Measurements from ENCODE around the gene ARID5A. TPM values are rescaled to one million over a fixed set of nuclear protein-coding genes. Genes with fewer than 3 reads are reported as not detected.
A peak's percentile ranks its signal among the peaks of the same experiment; 100 is the strongest.

ARID5A gene
- total RNA-seq, 1 donor from 2014 or later, result 16.4 TPM

DNA sequence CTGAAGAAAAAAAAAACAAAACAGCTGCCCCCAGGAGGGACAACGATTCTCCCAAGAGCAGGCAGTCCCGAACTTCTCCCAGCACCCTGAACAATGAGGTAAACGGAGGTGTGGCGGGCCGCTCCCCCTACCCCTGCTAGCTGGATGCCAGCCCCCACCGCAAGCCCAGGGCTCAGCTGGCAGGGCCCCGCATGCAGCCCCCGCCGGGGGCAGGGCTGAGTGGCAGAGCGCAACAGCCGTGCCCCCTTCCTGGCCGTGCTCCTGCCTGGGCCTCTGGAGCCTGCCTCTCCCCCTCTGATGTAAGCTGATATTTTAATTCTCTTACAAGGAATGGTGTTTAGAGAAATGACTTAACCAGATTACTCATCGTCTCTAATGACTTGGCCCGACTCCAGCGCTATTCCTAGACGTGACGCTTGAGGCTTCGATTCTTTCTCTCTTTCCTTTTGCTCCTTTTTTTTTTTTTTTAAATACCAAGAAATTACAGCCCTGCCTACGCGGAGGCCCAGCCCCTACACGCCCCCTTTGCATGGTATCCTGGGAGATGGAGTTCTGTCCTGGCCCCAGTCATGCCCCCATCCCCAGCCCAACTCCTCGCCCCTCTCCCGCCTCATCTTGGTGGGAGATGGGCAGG is 4.6 kb upstream of the ARID5A start:
- no peak overlapping the region for H3K27ac Mint-ChIP-seq (ENCODE audit: unreplicated experiment)
- TF ChIP-seq, protein P1, sequence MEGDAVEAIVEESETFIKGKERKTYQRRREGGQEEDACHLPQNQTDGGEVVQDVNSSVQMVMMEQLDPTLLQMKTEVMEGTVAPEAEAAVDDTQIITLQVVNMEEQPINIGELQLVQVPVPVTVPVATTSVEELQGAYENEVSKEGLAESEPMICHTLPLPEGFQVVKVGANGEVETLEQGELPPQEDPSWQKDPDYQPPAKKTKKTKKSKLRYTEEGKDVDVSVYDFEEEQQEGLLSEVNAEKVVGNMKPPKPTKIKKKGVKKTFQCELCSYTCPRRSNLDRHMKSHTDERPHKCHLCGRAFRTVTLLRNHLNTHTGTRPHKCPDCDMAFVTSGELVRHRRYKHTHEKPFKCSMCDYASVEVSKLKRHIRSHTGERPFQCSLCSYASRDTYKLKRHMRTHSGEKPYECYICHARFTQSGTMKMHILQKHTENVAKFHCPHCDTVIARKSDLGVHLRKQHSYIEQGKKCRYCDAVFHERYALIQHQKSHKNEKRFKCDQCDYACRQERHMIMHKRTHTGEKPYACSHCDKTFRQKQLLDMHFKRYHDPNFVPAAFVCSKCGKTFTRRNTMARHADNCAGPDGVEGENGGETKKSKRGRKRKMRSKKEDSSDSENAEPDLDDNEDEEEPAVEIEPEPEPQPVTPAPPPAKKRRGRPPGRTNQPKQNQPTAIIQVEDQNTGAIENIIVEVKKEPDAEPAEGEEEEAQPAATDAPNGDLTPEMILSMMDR (IDR thresholded peaks at IDR 0.05; ENCODE audit: unreplicated experiment), result no peak
- peaks cover 1% of the 10 kb centered on the region for H3K27me3 Mint-ChIP-seq (ENCODE audit: unreplicated experiment)
- H3K4me1 Mint-ChIP-seq (ENCODE audit: unreplicated experiment), result peaks cover 16% of the 10 kb centered on the region
- peak overlapping the region; percentile 88 for H3K4me3 Mint-ChIP-seq (ENCODE audit: unreplicated experiment)
- no peaks in the 10 kb centered on the region for H3K36me3 Mint-ChIP-seq (ENCODE audit: low read depth, unreplicated experiment)
- peak; percentile 48 for DNase-seq (ENCODE audit: low spot score)
- H3K9me3 Mint-ChIP-seq (ENCODE audit: unreplicated experiment), result no peaks in the 10 kb centered on the region

DNA sequence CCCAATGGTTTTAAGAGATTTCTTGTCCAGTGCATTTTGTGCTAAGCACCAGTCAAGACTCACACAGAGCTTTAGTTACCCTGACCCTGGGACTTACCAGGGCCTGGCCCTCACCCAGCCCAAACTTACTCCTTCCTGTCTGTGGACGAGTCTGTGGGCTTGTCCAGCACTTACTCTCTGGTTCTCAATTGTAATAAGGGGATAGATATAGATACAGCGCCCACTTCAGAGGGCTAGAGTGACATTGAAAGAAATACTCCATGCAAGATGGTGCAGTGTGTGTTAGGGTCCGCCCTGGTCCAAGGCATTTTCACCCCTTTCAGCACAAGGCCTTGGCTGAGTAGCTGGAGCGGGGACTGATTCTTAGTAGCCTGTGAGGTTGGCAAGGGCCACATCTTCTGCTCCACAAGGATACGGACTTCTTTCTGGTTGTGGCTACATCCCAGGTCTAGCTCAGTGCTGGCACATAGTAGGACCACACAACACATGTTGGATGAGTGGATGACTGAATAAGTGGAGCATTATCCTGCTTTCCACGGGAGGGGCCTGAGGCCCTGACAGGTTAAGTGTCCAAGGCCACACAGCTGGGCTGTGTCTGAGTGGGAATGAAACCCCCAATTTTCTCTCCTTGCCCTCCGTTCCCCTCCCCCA is 3.8 kb upstream of the ARID5A start:
- TF ChIP-seq, protein P1 (IDR thresholded peaks at IDR 0.05; ENCODE audit: unreplicated experiment), result no peak
- no peaks in the 10 kb centered on the region for H3K36me3 Mint-ChIP-seq (ENCODE audit: low read depth, unreplicated experiment)
- H3K27me3 Mint-ChIP-seq (ENCODE audit: unreplicated experiment), result peaks cover 1% of the 10 kb centered on the region
- H3K9me3 Mint-ChIP-seq (ENCODE audit: unreplicated experiment), result no peaks in the 10 kb centered on the region
- no peak overlapping the region for H3K4me3 Mint-ChIP-seq (ENCODE audit: unreplicated experiment)
- peaks cover 16% of the 10 kb centered on the region for H3K4me1 Mint-ChIP-seq (ENCODE audit: unreplicated experiment)
- no peak overlapping the region for H3K27ac Mint-ChIP-seq (ENCODE audit: unreplicated experiment)
- DNase-seq (ENCODE audit: low spot score), result no peak

DNA sequence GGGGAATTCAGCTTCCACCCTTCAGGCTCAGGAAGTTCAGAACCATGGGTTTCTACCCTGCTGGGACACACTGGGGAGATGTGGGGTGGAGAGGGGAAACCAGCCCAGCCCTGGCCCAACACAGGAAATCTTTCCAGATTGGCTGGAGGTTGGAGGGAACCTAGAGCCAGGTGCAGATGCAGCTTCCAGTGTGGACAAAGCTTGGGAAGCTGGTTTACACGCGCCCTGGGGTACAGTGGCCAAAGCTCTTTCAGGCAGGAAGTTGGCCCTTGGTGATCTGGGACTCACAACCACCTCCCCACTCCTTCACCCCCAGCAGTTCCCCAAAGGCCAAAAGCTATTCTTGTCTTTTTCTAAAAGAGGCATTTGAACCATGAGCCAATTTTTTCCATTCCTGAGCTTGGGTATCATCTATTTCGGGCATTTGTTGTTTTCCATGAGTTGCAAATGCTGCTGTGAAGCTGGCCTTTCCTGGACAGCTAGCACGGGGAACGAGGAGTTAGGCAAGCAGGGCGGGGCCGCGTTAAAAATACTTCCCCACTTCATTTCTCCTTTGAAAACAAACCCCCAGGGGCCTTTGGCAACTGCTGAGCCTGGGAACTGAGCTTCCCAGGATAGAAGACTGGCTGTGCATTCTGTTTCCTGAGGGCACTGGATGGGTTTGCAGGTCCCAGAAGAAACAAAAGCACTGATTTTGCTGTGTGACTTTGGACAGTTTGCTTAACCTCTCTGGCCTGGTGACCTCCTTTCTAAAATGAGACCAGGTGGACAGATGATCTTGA is 3.1 kb upstream of the ARID5A start:
- Mint-ChIP-seq H3K36me3 (ENCODE audit: low read depth, unreplicated experiment) (no peaks in the 10 kb centered on the region), H3K4me1 (ENCODE audit: unreplicated experiment) (peaks cover 15% of the 10 kb centered on the region), H3K27ac (ENCODE audit: unreplicated experiment) (no peak overlapping the region), H3K4me3 (ENCODE audit: unreplicated experiment) (no peak overlapping the region), H3K27me3 (ENCODE audit: unreplicated experiment) (peaks cover 1% of the 10 kb centered on the region), H3K9me3 (ENCODE audit: unreplicated experiment) (no peaks in the 10 kb centered on the region)
- TF ChIP-seq, protein P1 (IDR thresholded peaks at IDR 0.05; ENCODE audit: unreplicated experiment), result no peak
- no peak for DNase-seq (ENCODE audit: low spot score)

GRCh38 chr2:96534141-96534540 is 2.4 kb upstream of the ARID5A start:
- Mint-ChIP-seq H3K27me3 (ENCODE audit: unreplicated experiment) (peaks cover 3% of the 10 kb centered on the region), H3K4me1 (ENCODE audit: unreplicated experiment) (peaks cover 20% of the 10 kb centered on the region), H3K4me3 (ENCODE audit: unreplicated experiment) (no peak overlapping the region), H3K9me3 (ENCODE audit: unreplicated experiment) (no peaks in the 10 kb centered on the region), H3K36me3 (ENCODE audit: low read depth, unreplicated experiment) (no peaks in the 10 kb centered on the region), H3K27ac (ENCODE audit: unreplicated experiment) (no peak overlapping the region)
- TF ChIP-seq, protein P1 (IDR thresholded peaks at IDR 0.05; ENCODE audit: unreplicated experiment), result no peak
- DNase-seq (ENCODE audit: low spot score), result no peak
